Measurements from ENCODE around the gene CYP4F2. TPM values are rescaled to one million over a fixed set of nuclear protein-coding genes. Genes with fewer than 3 reads are reported as not detected.
"Not testable (repeated sequence)": the region's sequence is repeated elsewhere in the genome, so short reads cannot be mapped to it uniquely, and the experiment has no call there.

The CYP4F2 gene
- total and polyA plus RNA-seq, 9 donors: 0.79 TPM; not detected in 8

DNA sequence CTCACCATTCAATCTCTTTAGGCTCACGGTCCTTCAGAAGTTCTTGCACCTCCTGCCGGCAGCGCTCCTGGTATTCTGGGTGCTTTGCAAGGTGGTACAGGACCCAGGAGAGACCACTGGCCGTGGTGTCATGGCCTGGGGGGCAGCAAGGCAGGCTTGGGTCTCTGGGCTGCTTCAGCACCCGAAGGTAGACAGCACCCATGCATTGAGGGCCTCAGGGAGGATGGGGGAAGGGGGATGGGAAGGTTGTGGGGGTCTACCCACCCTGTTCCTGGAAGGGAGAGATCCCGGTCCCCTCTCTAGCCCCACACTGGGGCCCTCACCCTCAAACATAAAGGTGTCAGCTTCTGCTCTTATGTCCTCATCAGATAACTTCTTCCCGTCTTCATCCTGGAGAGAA is 12.0 kb downstream of the CYP4F2 start:
- WGBS (ENCODE audit: insufficient coverage): 85% methylated on average over 3 of the region's 7 CpGs
- H3K36me3 ChIP-seq (ENCODE audit: control insufficient read depth, insufficient read depth, low read length): no peaks in the 10 kb centered on the region
- no peaks in the 10 kb centered on the region for H3K9me3 ChIP-seq (replicated peaks; ENCODE audit: control insufficient read depth, low read depth, low read length)
- H3K27me3 ChIP-seq (ENCODE audit: control insufficient read depth, insufficient read depth, low read length): no peaks in the 10 kb centered on the region
- no peak overlapping the region for H3K27ac ChIP-seq (ENCODE audit: low read length)
- no peak overlapping the region for H3K4me3 ChIP-seq (ENCODE audit: low read length)
- no peaks in the 10 kb centered on the region for H3K4me1 ChIP-seq (ENCODE audit: control insufficient read depth, insufficient read depth, low read length)
- DNase-seq: no peak

- Histone ChIP-seq H3K4me3 (ENCODE audit: low read length) (no peak overlapping the region), H3K27me3 (ENCODE audit: control insufficient read depth, insufficient read depth, low read length) (no peaks in the 10 kb centered on the region), H3K27ac (ENCODE audit: low read length) (no peak overlapping the region), H3K4me1 (ENCODE audit: control insufficient read depth, insufficient read depth, low read length) (no peaks in the 10 kb centered on the region), H3K36me3 (ENCODE audit: control insufficient read depth, insufficient read depth, low read length) (no peaks in the 10 kb centered on the region), H3K9me3 (replicated peaks; ENCODE audit: control insufficient read depth, low read depth, low read length) (no peaks in the 10 kb centered on the region)
- no peak for DNase-seq
- no CpG with 5 or more reads among the region's 3 CpGs for WGBS (ENCODE audit: insufficient coverage)
These were observed 12.7 kb downstream of the CYP4F2 start for GRCh38 chr19:15885167-15885566.

DNA sequence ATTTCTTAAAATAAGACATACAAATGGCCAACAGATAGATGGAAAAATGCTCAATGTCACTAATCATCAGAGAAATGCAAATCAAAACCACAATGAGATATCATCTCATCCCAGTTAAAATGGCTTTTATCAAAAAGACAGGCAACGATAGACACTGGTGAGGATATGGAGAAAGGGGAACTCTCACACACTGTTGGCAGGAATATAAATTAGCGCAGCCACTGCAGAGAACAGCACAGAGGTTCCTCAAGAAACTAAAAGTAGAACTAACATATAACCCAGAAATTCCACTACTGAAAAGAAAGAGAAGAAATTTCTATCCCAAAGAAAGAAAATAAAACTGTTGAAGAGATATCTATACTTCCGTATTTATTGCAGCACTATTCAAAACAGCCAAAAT is 14.5 kb downstream of the CYP4F2 start:
- WGBS (ENCODE audit: insufficient coverage): no CpG with 5 or more reads among the region's 3 CpGs
- not testable (repeated sequence) for H3K27me3 ChIP-seq (ENCODE audit: control insufficient read depth, insufficient read depth, low read length)

GRCh38 chr19:15874821-15875474 is 22.9 kb downstream of the CYP4F2 start:
- no CpG with 5 or more reads among the region's 4 CpGs for WGBS (ENCODE audit: insufficient coverage)
- no peaks in the 10 kb centered on the region for H3K9me3 ChIP-seq (replicated peaks; ENCODE audit: control insufficient read depth, low read depth, low read length)
- H3K27ac ChIP-seq (ENCODE audit: low read length): no peak overlapping the region
- no peak for DNase-seq
- no peaks in the 10 kb centered on the region for H3K36me3 ChIP-seq (ENCODE audit: control insufficient read depth, insufficient read depth, low read length)
- no peaks in the 10 kb centered on the region for H3K4me1 ChIP-seq (ENCODE audit: control insufficient read depth, insufficient read depth, low read length)
- H3K4me3 ChIP-seq (ENCODE audit: low read length): no peak overlapping the region
- H3K27me3 ChIP-seq (ENCODE audit: control insufficient read depth, insufficient read depth, low read length): no peaks in the 10 kb centered on the region

More for the DNA sequence above, 14.5 kb downstream of the CYP4F2 start:
- not testable (repeated sequence) for H3K4me1 ChIP-seq (ENCODE audit: control insufficient read depth, insufficient read depth, low read length); H3K36me3 ChIP-seq (ENCODE audit: control insufficient read depth, insufficient read depth, low read length); DNase-seq; H3K27ac ChIP-seq (ENCODE audit: low read length); H3K9me3 ChIP-seq (replicated peaks; ENCODE audit: control insufficient read depth, low read depth, low read length); H3K4me3 ChIP-seq (ENCODE audit: low read length)

GRCh38 chr19:15873771-15874170 is 24.1 kb downstream of the CYP4F2 start:
- 81% methylated on average over 5 of the region's 6 CpGs for WGBS (ENCODE audit: insufficient coverage)
- not testable (repeated sequence) for H3K4me3 ChIP-seq (ENCODE audit: low read length); H3K9me3 ChIP-seq (replicated peaks; ENCODE audit: control insufficient read depth, low read depth, low read length); DNase-seq; H3K4me1 ChIP-seq (ENCODE audit: control insufficient read depth, insufficient read depth, low read length); H3K27me3 ChIP-seq (ENCODE audit: control insufficient read depth, insufficient read depth, low read length); H3K36me3 ChIP-seq (ENCODE audit: control insufficient read depth, insufficient read depth, low read length); H3K27ac ChIP-seq (ENCODE audit: low read length)

- H3K9me3 ChIP-seq (replicated peaks; ENCODE audit: control insufficient read depth, low read depth, low read length): no peaks in the 10 kb centered on the region
- no peak for DNase-seq
- H3K27ac ChIP-seq (ENCODE audit: low read length): no peak overlapping the region
- H3K36me3 ChIP-seq (ENCODE audit: control insufficient read depth, insufficient read depth, low read length): no peaks in the 10 kb centered on the region
- no peaks in the 10 kb centered on the region for H3K27me3 ChIP-seq (ENCODE audit: control insufficient read depth, insufficient read depth, low read length)
- no peaks in the 10 kb centered on the region for H3K4me1 ChIP-seq (ENCODE audit: control insufficient read depth, insufficient read depth, low read length)
- 8% methylated on average over 11 of the region's 11 CpGs for WGBS (ENCODE audit: insufficient coverage)
- no peak overlapping the region for H3K4me3 ChIP-seq (ENCODE audit: low read length)
These were observed 26.3 kb downstream of the CYP4F2 start for GRCh38 chr19:15871570-15871969.

DNA sequence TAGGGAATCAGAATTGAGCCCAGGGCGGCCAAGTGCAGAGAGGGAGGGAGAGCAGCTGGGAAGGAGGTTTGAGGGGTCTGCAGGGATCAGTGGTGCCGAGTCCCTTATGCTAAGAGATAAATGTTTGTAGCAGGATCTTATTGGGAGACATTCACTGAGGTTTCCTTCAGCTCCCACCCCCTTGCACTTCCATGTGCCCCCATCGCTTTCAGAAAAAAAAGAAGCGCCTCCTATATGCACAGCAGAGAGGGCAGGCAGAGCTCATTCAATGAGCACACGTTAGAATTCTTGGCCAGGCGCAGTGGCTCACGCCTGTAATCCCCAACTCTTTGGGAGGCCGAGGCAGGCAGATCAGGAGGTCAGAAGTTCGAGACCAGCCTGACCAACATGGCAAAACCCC is 28.0 kb downstream of the CYP4F2 start:
- 60% methylated on average over 5 of the region's 9 CpGs for WGBS (ENCODE audit: insufficient coverage)
- Histone ChIP-seq H3K27ac (ENCODE audit: low read length) (no peak overlapping the region), H3K36me3 (ENCODE audit: control insufficient read depth, insufficient read depth, low read length) (no peaks in the 10 kb centered on the region), H3K4me1 (ENCODE audit: control insufficient read depth, insufficient read depth, low read length) (no peaks in the 10 kb centered on the region), H3K27me3 (ENCODE audit: control insufficient read depth, insufficient read depth, low read length) (no peaks in the 10 kb centered on the region), H3K9me3 (replicated peaks; ENCODE audit: control insufficient read depth, low read depth, low read length) (no peaks in the 10 kb centered on the region), H3K4me3 (ENCODE audit: low read length) (no peak overlapping the region)
- DNase-seq: no peak

- H3K4me3 ChIP-seq (ENCODE audit: low read length): no peak overlapping the region
- H3K36me3 ChIP-seq (ENCODE audit: control insufficient read depth, insufficient read depth, low read length): no peaks in the 10 kb centered on the region
- no peaks in the 10 kb centered on the region for H3K9me3 ChIP-seq (replicated peaks; ENCODE audit: control insufficient read depth, low read depth, low read length)
- H3K27me3 ChIP-seq (ENCODE audit: control insufficient read depth, insufficient read depth, low read length): no peaks in the 10 kb centered on the region
- no CpG with 5 or more reads among the region's 3 CpGs for WGBS (ENCODE audit: insufficient coverage)
- no peaks in the 10 kb centered on the region for H3K4me1 ChIP-seq (ENCODE audit: control insufficient read depth, insufficient read depth, low read length)
- H3K27ac ChIP-seq (ENCODE audit: low read length): no peak overlapping the region
- DNase-seq: peak; percentile 31
These were observed 28.7 kb downstream of the CYP4F2 start for GRCh38 chr19:15869109-15869555.

DNA sequence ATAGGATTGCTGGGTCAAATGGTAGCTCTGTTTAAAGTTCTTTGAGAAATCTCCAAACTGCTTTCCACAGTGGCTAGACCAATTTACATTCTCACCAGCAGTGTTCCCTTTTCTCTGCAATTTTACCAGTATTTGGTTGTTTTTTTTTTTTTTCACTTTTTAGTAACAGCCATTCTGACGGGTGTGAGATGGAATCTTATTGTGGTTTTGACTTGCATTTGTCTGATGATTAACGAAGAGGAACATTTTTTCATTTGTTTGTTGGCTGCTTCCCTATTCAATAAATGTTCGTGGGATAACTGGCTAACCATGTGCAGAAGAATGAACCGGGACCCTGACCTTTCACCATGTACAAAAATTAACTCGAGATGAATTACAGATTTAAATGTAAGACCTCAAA is 31.2 kb downstream of the CYP4F2 start:
- H3K36me3 ChIP-seq (ENCODE audit: control insufficient read depth, insufficient read depth, low read length): no peaks in the 10 kb centered on the region
- no peak overlapping the region for H3K4me3 ChIP-seq (ENCODE audit: low read length)
- WGBS (ENCODE audit: insufficient coverage): no CpG with 5 or more reads among the region's 5 CpGs
- DNase-seq: no peak
- no peak overlapping the region for H3K27ac ChIP-seq (ENCODE audit: low read length)
- no peaks in the 10 kb centered on the region for H3K4me1 ChIP-seq (ENCODE audit: control insufficient read depth, insufficient read depth, low read length)
- no peaks in the 10 kb centered on the region for H3K9me3 ChIP-seq (replicated peaks; ENCODE audit: control insufficient read depth, low read depth, low read length)
- H3K27me3 ChIP-seq (ENCODE audit: control insufficient read depth, insufficient read depth, low read length): peaks cover 5% of the 10 kb centered on the region

GRCh38 chr19:15864824-15865223 is 33.0 kb downstream of the CYP4F2 start:
- 47% methylated on average over 4 of the region's 5 CpGs for WGBS (ENCODE audit: insufficient coverage)
- Histone ChIP-seq H3K27ac (ENCODE audit: low read length) (no peak overlapping the region), H3K36me3 (ENCODE audit: control insufficient read depth, insufficient read depth, low read length) (no peaks in the 10 kb centered on the region), H3K4me3 (ENCODE audit: low read length) (no peak overlapping the region), H3K27me3 (ENCODE audit: control insufficient read depth, insufficient read depth, low read length) (peaks cover 5% of the 10 kb centered on the region), H3K4me1 (ENCODE audit: control insufficient read depth, insufficient read depth, low read length) (no peaks in the 10 kb centered on the region), H3K9me3 (replicated peaks; ENCODE audit: control insufficient read depth, low read depth, low read length) (no peaks in the 10 kb centered on the region)
- DNase-seq: peak; percentile 2

GRCh38 chr19:15863272-15863671 is 34.6 kb downstream of the CYP4F2 start:
- no peaks in the 10 kb centered on the region for H3K36me3 ChIP-seq (ENCODE audit: control insufficient read depth, insufficient read depth, low read length)

More at GRCh38 chr19:15863272-15863671, 34.6 kb downstream of the CYP4F2 start:
- H3K27ac ChIP-seq (ENCODE audit: low read length): no peak overlapping the region
- H3K4me1 ChIP-seq (ENCODE audit: control insufficient read depth, insufficient read depth, low read length): no peaks in the 10 kb centered on the region
- WGBS (ENCODE audit: insufficient coverage): 69% methylated on average over 4 of the region's 8 CpGs
- no peak for DNase-seq
- peaks cover 5% of the 10 kb centered on the region for H3K27me3 ChIP-seq (ENCODE audit: control insufficient read depth, insufficient read depth, low read length)
- no peaks in the 10 kb centered on the region for H3K9me3 ChIP-seq (replicated peaks; ENCODE audit: control insufficient read depth, low read depth, low read length)
- no peak overlapping the region for H3K4me3 ChIP-seq (ENCODE audit: low read length)

All from muscle of leg (tissue), 11 donors.